GM19324 (cell line): Measurements from ENCODE around the gene COL6A1.
"Not testable (repeated sequence)": the region's sequence is repeated elsewhere in the genome, so short reads cannot be mapped to it uniquely, and the experiment has no call there.

Experiments used
- ATAC-seq: cut with Tn5 transposase; IDR thresholded peaks from one replicate; pipeline ENCODE4 v1.9.1; 2021; ENCODE audit warnings: mild to moderate bottlenecking, moderate library complexity; ENCODE audit not compliant: unreplicated experiment, low FRiP score

COL6A1 gene

GRCh38 chr21:45964649-45965048, 16.9 kb upstream of the COL6A1 start:
- ATAC-seq: no peak

- no peak for ATAC-seq
Measured at GRCh38 chr21:45965084-45965809, 16.3 kb upstream of the COL6A1 start.

DNA sequence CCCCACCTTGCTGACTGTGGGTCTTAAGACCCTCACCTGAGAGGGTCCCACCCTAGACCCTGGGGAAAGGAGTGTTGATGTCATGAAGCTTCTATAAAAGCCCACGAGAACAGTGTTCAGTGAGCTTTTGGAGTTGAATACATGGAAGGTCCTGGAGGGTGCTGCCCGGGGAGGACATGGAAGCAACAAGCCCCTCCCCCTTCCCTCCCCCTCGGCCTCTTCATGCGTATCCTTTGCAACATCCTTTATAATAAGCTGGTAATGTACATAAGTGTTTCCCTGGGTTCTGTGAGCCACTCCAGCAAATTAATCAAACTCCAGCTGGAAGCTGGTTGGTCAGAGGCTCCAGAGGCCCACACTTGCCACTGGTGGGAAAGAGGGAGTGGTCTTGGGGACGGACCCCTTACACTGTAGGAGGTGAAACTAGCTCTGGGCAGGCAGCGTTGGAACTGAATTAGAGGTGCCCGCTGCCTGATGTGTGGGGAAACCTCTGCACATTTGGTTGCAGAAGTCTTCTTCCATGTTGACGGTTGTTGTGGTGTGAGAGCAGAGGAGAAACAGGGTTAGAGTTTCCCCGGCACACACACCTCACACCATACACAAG, 14.7 kb upstream of the COL6A1 start:
- no peak for ATAC-seq

GRCh38 chr21:45969921-45970673, 11.5 kb upstream of the COL6A1 start:
- ATAC-seq: no peak

GRCh38 chr21:45970674-45971615, 10.6 kb upstream of the COL6A1 start:
- no peak for ATAC-seq

GRCh38 chr21:45971616-45972352, 9.8 kb upstream of the COL6A1 start:
- ATAC-seq: no peak

GRCh38 chr21:45972353-45972715, 9.2 kb upstream of the COL6A1 start:
- ATAC-seq: no peak

- ATAC-seq: no peak
Measured at GRCh38 chr21:45972716-45973474, 8.7 kb upstream of the COL6A1 start.

GRCh38 chr21:45973475-45974072, 8.0 kb upstream of the COL6A1 start:
- no peak for ATAC-seq

DNA sequence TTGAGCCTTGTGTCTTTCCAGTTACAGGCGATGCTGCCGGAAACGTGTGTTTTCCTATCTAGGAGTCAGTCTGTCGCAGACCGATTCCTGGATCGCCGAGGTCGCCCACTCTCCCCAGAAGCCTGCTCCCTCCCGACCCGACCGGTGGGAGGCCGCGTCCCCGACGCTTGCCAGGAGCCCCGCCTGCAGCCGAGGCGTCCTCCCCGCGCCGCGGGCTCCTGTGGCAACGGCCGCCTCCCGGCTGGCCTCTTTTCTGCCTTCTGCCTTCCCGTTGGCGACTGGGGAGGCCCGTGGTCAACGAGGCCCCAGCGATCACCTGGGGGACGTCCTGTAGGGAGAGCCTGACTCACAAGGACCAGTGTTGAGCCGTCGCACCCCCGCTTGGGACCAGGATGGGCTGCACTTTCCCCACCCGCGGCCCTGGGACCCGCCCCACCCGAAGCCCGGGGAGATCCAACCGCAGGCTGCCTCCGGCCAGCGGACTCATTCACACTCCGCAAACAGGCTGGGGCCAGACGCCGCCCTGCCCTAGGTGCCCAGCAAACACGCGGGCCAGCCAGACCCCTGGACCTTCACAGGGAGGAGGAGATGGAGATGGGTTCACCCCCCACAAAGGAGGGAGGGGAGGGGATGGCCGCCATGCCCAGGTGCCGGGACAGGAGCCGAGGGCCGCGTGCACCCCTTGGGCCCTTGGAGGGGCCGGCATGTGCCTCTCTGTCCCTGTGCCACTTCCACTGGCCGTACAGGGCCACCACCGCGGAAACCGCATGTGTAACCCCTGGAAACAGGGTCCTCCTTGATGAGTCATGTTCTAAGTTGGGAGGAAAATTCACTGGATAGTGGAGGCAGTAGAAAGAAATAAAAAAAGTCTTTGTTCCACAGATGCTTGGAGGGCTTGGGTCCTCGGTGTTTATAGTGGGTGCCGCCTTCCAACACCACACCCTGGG, 7.2 kb upstream of the COL6A1 start:
- ATAC-seq: no peak

DNA sequence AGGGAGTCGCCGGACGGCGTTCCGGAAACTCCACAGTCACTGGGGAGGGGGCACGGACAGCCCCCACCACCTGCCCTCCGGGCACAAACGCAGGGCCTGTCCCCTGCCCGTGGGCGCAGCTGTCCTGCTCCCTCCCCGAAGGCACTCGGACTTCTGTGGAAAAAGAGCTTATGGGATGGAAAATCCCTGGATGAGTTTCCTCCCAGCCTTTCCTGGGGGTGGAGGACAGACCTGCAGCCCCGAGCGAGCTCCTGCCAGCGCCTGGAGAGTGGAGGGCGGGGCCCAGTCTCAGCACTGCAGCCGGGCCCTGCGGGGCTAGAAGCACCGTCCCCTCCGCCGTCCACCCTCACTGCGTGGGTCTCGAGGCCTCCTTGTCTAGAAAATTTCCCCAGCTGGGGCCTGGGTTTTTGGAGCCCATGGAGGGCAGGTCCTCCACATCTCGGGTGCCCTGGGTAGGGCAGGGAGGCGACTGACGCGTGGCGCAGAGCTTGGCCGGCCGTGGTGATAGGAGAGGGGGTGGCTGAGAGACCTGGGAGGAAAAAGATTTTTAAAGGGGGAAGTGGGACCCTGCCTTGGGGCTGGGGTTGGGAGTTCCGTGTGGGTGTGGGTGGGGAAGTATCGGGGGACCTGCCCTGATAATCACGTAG, 6.4 kb upstream of the COL6A1 start:
- no peak for ATAC-seq

GRCh38 chr21:45975667-45976409, 5.7 kb upstream of the COL6A1 start:
- not testable (repeated sequence) for ATAC-seq

GRCh38 chr21:45976701-45977311, 4.8 kb upstream of the COL6A1 start:
- ATAC-seq: no peak

DNA sequence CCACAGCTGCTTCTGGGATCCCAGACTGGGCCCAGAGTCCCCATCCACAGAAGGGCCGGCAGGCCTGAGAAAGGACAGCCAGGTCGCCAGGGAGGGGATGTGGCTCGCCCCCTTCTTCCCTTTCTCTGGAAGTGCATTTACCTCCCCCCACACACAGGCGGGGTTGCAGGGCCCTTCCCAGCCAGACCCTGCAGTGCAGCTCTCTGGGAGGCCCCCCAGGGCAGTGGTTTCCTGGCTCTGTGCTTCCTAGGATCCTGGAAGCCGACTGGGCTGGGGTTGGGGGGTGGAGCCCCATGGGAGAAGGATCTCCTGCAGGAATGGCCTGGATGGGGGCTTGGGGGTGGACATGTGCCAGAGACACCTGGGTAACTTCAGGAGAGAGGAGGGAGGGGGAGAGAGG, 4.2 kb upstream of the COL6A1 start:
- ATAC-seq: no peak

DNA sequence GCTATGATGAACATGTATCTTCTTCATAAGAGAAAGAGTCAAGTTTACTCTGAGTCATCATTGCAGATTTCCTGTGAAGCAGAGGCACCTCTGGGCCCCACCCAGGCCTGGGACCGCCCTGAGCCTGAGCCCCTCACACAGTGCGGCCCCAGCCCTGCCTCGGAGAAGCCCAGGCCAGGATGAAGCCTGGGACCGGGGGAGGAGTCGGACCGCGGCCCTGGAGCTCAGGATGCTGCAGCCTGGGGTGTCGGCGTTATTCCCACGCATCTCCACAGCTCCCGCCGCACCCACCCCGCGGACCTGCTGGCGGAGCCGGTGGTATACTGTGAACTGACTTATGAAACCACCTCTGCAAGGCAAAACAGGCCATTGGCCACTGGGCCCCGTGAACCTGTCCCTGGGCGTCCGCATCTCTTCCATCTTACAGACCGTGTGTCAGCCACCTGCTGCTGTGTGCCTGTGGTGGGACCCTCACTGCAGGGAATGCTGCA, 2.4 kb upstream of the COL6A1 start:
- ATAC-seq: no peak

GRCh38 chr21:45979651-45980050, 1.9 kb upstream of the COL6A1 start:
- no peak for ATAC-seq
